ENCODE data around the gene DYDC2. TPM values are rescaled to one million over a fixed set of nuclear protein-coding genes. Genes with fewer than 3 reads are reported as not detected.

Gene DYDC2
- total RNA-seq, 2 experiments from 2014 or later: not detected

- Histone ChIP-seq H4K20me1 (ENCODE audit: insufficient read depth, low read length) (no peaks in the 10 kb centered on the region), H3K9me2 (ENCODE audit: insufficient read depth, low read length) (no peaks in the 10 kb centered on the region), H3K4me3 (ENCODE audit: low read depth, low read length, poor library complexity, severe bottlenecking) (no peak overlapping the region), H3K27ac (ENCODE audit: low read depth, low read length, poor library complexity, severe bottlenecking) (no peak overlapping the region), H3K36me3 (ENCODE audit: insufficient read depth, low read length) (no peaks in the 10 kb centered on the region), H3K79me2 (ENCODE audit: insufficient read depth, low read depth, low read length) (no peaks in the 10 kb centered on the region), H2AFZ (ENCODE audit: low read length) (no peak overlapping the region), H3K9me3 (ENCODE audit: low read length) (no peaks in the 10 kb centered on the region), H3K4me1 (ENCODE audit: insufficient read depth, low read length, poor library complexity, severe bottlenecking) (no peaks in the 10 kb centered on the region), H3K4me2 (ENCODE audit: low read length) (peak overlapping the region; percentile 33; the same call in 1 of the 2 replicates)
- CTCF ChIA-PET (ENCODE audit: unreplicated experiment): no interaction called here
- no peak for DNase-seq (ENCODE audit: low spot score)
- intact Hi-C loops (cut with micrococcal nuclease; ENCODE audit: unreplicated experiment): no loop called here
- TF ChIP-seq CTCF (conservative IDR thresholded peaks at IDR 0.05; ENCODE audit: low read length): no peak
- no TSS peak for BruUV-seq (replicated peaks)
- POLR2A ChIA-PET: interaction anchor here (0.6 kb wide), 1 partner anchor 16 kb away, joined by 3 read pairs; no protein-coding TSS in a partner anchor
Measured at GRCh38 chr10:80407812-80408241, 51.2 kb downstream of the DYDC2 start.

- no TSS peak for BruUV-seq (replicated peaks)
- Histone ChIP-seq H3K4me3 (ENCODE audit: low read depth, low read length, poor library complexity, severe bottlenecking) (no peak within 1 kb of the TSS), H2AFZ (ENCODE audit: low read length) (no peak within 1 kb of the TSS), H3K9me3 (ENCODE audit: low read length) (no peaks in the 10 kb centered on the region), H3K79me2 (ENCODE audit: insufficient read depth, low read depth, low read length) (no peaks in the 10 kb centered on the region), H3K4me2 (ENCODE audit: low read length) (peak within 1 kb of the TSS; percentile 36; the same call in 1 of the 2 replicates), H4K20me1 (ENCODE audit: insufficient read depth, low read length) (no peaks in the 10 kb centered on the region), H3K4me1 (ENCODE audit: insufficient read depth, low read length, poor library complexity, severe bottlenecking) (no peaks in the 10 kb centered on the region), H3K27ac (ENCODE audit: low read depth, low read length, poor library complexity, severe bottlenecking) (no peak within 1 kb of the TSS), H3K9me2 (ENCODE audit: insufficient read depth, low read length) (no peaks in the 10 kb centered on the region), H3K36me3 (ENCODE audit: insufficient read depth, low read length) (no peaks in the 10 kb centered on the region)
- intact Hi-C loops (cut with micrococcal nuclease; ENCODE audit: unreplicated experiment): no loop called here
- ChIA-PET POLR2A (interaction anchor here (0.6 kb wide), 1 partner anchor 15 kb away, joined by 3 read pairs; no protein-coding TSS in a partner anchor), CTCF (ENCODE audit: unreplicated experiment) (no interaction called here)
- no peak for DNase-seq (ENCODE audit: low spot score)
- no peak for TF ChIP-seq CTCF (conservative IDR thresholded peaks at IDR 0.05; ENCODE audit: low read length)
- TF ChIP-seq EZH2phosphoT487 (IDR thresholded peaks at IDR 0.05; ENCODE audit: borderline replicate concordance, low read depth, low read length): no peak
Measured at GRCh38 chr10:80408242-80409101, 51.9 kb downstream of the DYDC2 start, which contains the start of gene PRXL2A. PRXL2A (plus strand) TSS chr10:80408551; CDS start chr10:80420468, 11,917 bp downstream.

GRCh38 chr10:80409121-80409520 is 52.5 kb downstream of the DYDC2 start:
- no peak overlapping the region for H2AFZ ChIP-seq (ENCODE audit: low read length)
- no TSS peak for BruUV-seq (replicated peaks)
- no peaks in the 10 kb centered on the region for H3K9me3 ChIP-seq (ENCODE audit: low read length)
- intact Hi-C loops (cut with micrococcal nuclease; ENCODE audit: unreplicated experiment): no loop called here
- TF ChIP-seq CTCF (conservative IDR thresholded peaks at IDR 0.05; ENCODE audit: low read length) (no peak), EZH2phosphoT487 (IDR thresholded peaks at IDR 0.05; ENCODE audit: borderline replicate concordance, low read depth, low read length) (no peak)
- H3K36me3 ChIP-seq (ENCODE audit: insufficient read depth, low read length): no peaks in the 10 kb centered on the region
- no peaks in the 10 kb centered on the region for H4K20me1 ChIP-seq (ENCODE audit: insufficient read depth, low read length)
- CTCF ChIA-PET (ENCODE audit: unreplicated experiment): no interaction called here
- no peak for DNase-seq (ENCODE audit: low spot score)
- POLR2A ChIA-PET: no interaction called here
- no peak overlapping the region; the same call in 1 of the 2 replicates for H3K4me2 ChIP-seq (ENCODE audit: low read length)
- H3K27ac ChIP-seq (ENCODE audit: low read depth, low read length, poor library complexity, severe bottlenecking): no peak overlapping the region
- H3K4me1 ChIP-seq (ENCODE audit: insufficient read depth, low read length, poor library complexity, severe bottlenecking): no peaks in the 10 kb centered on the region
- no peak overlapping the region for H3K4me3 ChIP-seq (ENCODE audit: low read depth, low read length, poor library complexity, severe bottlenecking)
- no peaks in the 10 kb centered on the region for H3K9me2 ChIP-seq (ENCODE audit: insufficient read depth, low read length)
- no peaks in the 10 kb centered on the region for H3K79me2 ChIP-seq (ENCODE audit: insufficient read depth, low read depth, low read length)
